HG03558 (cell line): ENCODE measurements around the gene FSCN2.

ENCODE experiments used
- ATAC-seq: cut with Tn5 transposase; IDR thresholded peaks from one replicate; pipeline ENCODE4 v1.9.1; 2021; ENCODE audit warnings: moderate number of reproducible peaks; ENCODE audit not compliant: unreplicated experiment; ENCODE audit errors: extremely low read depth

The FSCN2 gene, protein sequence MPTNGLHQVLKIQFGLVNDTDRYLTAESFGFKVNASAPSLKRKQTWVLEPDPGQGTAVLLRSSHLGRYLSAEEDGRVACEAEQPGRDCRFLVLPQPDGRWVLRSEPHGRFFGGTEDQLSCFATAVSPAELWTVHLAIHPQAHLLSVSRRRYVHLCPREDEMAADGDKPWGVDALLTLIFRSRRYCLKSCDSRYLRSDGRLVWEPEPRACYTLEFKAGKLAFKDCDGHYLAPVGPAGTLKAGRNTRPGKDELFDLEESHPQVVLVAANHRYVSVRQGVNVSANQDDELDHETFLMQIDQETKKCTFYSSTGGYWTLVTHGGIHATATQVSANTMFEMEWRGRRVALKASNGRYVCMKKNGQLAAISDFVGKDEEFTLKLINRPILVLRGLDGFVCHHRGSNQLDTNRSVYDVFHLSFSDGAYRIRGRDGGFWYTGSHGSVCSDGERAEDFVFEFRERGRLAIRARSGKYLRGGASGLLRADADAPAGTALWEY

GRCh38 chr17:81527591-81528383 lies at the start of gene FSCN2:
FSCN2 (plus strand) TSS chr17:81528377; CDS start chr17:81528532, 155 bp downstream.
- no peak for ATAC-seq

DNA sequence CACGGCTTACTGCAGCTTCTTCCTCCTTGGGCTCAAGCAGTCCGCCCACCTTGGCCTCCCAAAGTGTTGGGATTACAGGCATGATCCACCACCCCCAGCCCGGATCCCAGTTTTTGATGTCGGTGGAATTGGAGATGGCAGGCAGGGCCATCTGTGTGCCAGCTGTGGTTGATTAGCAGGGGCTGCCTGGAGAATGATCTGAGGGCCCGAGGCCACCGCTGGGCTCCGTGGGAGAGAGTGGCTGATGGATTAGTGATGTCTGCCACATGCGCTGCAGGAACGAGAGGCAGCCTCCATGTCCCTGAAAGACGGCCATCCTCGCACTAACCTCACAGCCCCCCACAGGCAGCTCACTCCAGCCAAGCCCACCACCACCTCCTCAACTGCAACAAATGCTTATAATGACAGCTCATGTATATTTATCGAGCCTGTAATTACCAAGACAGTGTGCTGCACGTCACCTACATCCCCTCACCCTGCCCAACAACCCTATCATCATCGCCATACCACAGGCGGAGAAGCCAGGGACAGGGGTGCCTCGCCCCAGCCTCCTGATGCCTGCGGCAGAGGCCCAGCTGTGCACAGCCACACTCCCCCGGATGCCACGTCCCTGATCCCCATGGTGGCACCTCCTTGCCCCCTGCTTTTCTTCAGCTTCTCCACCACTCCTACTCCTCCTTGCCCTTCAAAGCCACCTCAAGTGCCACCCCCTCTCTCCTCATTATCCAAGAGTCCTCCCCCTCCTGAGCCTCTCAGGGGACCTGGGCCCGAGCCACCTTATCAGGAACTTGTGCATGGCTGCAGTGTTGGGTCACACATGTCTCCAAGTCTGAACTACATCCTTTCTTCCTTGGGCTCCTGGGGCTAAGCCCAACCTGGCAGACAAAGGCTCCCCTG lies 48.8 kb upstream of the FSCN2 start:
- ATAC-seq, result no peak

DNA sequence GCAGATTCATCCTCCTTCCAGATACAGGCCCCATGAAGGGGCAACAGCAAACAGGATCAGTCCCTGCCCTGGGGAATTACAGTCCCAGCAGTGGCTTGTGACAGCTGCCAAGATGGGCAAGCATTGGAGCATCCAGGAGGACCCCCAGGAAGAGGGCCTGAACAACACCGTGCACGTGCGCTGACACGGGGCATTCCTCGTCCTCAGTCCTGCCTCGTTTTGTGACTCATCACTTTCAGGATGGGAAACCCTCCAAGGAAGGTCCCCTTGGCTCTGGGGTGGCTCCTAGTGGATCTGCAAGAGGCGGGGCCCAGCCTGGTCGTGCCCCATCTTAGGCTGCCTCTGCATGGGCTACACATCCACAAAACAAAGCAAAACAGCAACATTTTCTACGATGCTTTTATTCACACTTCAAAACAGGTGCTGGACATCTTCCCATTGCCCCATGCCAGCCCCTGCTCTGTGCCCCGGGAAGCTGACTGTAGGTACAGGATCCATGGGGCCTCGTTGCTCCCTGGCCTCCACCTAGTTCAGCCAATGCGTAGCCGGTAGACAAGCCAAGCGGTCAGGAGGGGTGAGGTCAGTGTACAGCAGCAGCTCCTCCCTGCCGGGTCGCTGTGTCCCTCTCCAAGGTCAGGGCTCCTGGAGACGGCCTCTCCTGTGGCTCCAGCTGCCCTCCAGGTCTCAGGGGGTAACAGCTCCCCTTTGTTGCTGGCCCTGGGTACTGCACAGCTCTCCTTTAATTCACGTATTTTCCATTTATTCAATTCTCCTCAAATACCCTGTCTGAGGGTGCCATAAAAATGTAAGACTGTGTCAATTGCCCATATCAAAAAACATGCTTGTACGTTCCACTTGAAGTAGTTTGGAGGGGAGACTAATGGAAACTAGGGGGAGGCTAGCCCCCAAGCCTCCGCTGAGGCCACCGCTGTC lies 47.8 kb upstream of the FSCN2 start:
- ATAC-seq, result no peak

GRCh38 chr17:81481073-81481799 lies 46.9 kb upstream of the FSCN2 start:
- ATAC-seq, result no peak

- no peak for ATAC-seq
Observed at GRCh38 chr17:81481815-81482505, 46.2 kb upstream of the FSCN2 start.

DNA sequence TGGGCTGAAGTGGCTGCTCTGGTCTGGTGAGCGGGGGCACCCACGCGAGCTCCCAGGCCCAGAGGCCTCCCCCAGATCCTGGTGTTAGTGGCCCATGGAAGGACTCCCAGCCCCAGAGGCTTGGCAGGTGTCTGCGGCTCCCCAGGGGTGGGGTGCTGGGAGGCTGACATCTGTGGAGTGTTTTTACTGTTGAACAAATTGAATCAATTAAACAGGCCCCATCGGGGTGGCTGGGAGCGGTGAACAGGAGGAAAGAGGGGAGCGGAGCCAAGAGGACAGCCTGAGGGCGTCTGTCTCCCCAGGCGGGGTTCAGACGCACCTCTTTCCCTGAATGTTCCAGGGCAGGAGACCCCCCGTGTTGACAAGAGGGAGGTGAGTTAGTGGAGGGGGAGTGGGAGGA lies 45.5 kb upstream of the FSCN2 start:
- no peak for ATAC-seq

- no peak for ATAC-seq
Observed at GRCh38 chr17:81483085-81483861, 44.9 kb upstream of the FSCN2 start.

DNA sequence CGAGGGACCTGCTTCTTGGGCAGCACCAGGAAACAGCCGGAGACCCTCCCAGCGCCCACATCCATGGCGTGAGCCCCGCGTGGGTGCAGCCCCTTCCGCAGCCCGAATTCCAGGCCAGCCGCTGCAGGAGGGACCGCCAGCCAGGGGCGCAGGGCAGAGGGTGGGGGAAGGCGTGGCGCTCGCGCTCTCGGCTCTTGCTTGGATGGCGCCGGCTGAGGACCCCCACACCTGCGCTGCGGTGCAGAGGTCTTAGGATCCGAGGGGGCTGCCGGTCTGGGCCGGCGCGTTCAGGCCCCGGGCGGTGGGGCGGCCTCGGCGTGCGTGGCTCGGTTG lies 44.3 kb upstream of the FSCN2 start:
- no peak for ATAC-seq

- ATAC-seq, result no peak
Observed at GRCh38 chr17:81484195-81484979, 43.8 kb upstream of the FSCN2 start.

- no peak for ATAC-seq
Observed at GRCh38 chr17:81486199-81486810, 41.9 kb upstream of the FSCN2 start.

- ATAC-seq, result no peak
Observed at GRCh38 chr17:81487089-81487486, 41.1 kb upstream of the FSCN2 start.

- no peak for ATAC-seq
Observed at GRCh38 chr17:81487487-81488275, 40.5 kb upstream of the FSCN2 start.

DNA sequence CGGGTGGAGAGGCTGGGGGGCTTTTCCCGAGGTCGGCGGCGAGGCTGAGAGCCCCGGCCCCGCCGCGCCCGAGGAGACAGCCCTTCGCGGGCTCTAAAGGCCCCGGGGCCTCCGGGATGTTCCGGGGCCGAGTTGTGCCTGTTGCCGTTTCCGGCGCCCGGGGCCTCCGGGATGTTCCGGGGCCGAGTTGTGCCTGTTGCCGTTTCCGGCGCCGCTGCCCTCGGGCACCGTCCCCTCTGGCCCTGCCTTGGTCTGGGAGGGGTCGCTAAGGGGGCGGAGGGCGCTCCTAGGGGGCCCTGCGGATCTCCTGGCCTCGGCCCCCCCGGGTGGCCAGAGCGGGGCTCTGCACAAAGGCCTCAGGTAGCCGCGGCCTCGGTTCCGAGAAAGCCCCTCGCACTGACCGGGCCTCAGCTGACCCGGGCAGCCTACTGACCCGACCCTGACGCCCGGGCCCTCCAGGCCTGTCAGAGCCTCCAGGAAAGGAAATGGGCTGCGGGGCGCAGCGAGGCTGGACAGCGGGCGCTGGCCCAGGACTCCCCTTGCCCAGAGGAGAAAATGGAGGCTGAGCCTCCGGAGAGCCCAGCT lies 39.8 kb upstream of the FSCN2 start:
- no peak for ATAC-seq

DNA sequence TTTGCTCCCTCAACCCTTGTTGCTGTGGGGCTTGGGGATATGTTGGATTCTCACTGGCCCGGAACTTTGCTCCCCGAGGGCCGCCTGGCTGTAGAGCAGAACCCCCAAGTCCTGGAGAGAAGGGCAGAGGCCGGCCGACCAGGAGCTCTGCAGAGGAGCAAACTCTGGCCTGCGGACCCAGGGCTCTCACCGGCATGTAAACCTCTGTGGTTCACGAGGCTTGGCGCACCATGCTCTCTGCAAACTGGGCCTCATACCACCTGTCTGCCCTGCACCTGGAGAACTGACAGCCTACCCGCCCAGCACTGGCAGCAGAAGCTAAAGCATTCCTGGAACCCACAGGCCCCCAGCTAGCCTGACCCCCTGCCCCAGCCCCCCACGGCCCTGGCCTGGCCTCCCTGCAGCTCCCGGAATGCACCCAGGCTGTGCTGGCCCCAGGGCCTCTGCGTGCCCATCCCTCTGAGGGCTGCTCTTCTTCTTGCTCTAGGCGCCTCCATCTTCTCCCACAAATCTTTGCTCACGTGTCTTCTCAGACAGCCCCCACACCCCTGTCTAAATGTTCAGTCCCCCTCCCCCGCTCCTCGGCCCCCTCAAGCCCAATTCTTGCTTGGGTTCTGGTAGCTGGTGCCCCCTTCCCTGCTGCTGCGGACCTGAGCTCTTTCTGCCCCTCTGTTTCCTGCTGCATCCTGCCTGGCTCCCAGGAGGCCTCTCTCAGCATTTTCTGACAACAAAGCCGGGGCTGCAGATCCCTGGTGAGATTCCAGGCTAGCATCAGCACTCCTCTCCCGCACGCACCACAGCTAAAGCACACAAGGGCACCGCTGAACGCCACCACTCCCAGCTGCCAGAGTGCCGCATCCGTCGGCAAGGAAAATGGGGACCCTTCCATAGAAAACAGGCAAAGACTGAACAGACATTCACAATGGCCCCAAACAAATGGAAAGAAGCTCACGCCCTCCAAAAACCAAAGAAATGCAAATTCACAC lies 38.9 kb upstream of the FSCN2 start:
- ATAC-seq, result no peak
